Esophagus squamous epithelium (tissue), 5 donors: ENCODE measurements around the gene PTBP3. TPM values are rescaled to one million over a fixed set of nuclear protein-coding genes. Genes with fewer than 3 reads are reported as not detected.
A peak's percentile ranks its signal among the peaks of the same experiment; 100 is the strongest.
"Not testable (repeated sequence)": the region's sequence is repeated elsewhere in the genome, so short reads cannot be mapped to it uniquely, and the experiment has no call there.

Experiments used
- DNase-seq: peaks from one replicate; lab custom pipeline; 2025; lab: John Stamatoyannopoulos, UW
- H3K27ac ChIP-seq, 4 donors: fragments of 200-600 bp; sonication (generic); one replicate each; pipeline ENCODE4 v1.5.1; 2016 to 2019; ENCODE audit warnings: mild to moderate bottlenecking in 1 of 4
- H3K27me3 ChIP-seq, 4 donors: fragments of 200-600 bp; sonication (generic); 1 replicate in 3 of 4; 2 replicates in 1 of 4; pipeline versions ENCODE4 v1.5.1 to v1.6.0; 2017 to 2021; ENCODE audit warnings: antibody characterized with exemption in 1 of 4
- H3K36me3 ChIP-seq, 3 donors: fragments of 200-600 bp; sonication (generic); one replicate each; pipeline ENCODE4 v1.5.1; 2016 to 2019
- H3K4me1 ChIP-seq, 3 donors: fragments of 200-600 bp; sonication (generic); one replicate each; pipeline ENCODE4 v1.5.1; 2017 to 2019
- H3K4me3 ChIP-seq, 4 donors: fragments of 200-600 bp; sonication (generic); 1 replicate in 3 of 4; 2 replicates in 1 of 4; pipeline ENCODE4 v1.5.1; 2016 to 2019; ENCODE audit warnings: mild to moderate bottlenecking in 2 of 4, moderate library complexity in 1 of 4
- H3K9me3 ChIP-seq, 3 donors: fragments of 200-600 bp; sonication (generic); one replicate each; pipeline ENCODE4 v1.5.1; 2016 to 2019
- CTCF ChIP-seq, 6 experiments: fragments of 450-650 bp in 4 of 6; fragments of 200-600 bp in 2 of 6; sonication (generic) in 2 of 6; IDR thresholded peaks; one replicate each; pipeline ENCODE4 v1.5.1; 2016 to 2019; ENCODE audit warnings: antibody characterized with exemption in 6 of 6, mild to moderate bottlenecking in 4 of 6, moderate library complexity in 4 of 6
- POLR2A ChIP-seq, 4 donors: fragments of 450-650 bp; IDR thresholded peaks; one replicate each; pipeline ENCODE4 v1.6.1; 2017; ENCODE audit warnings: antibody characterized with exemption in 4 of 4, mild to moderate bottlenecking in 4 of 4, moderate library complexity in 3 of 4
- WGBS, 2 donors: methylation state at CpG; one replicate each; pipeline ENCODE4 v1.1.5; 2018; 5-methylcytosine and 5-hydroxymethylcytosine counted together
- intact Hi-C: fragments of 100-400 bp; cut with DNase I; formaldehyde crosslinking; loops from one replicate; pipeline ENCODE4 v1.15.0; 2022
- total RNA-seq, 4 donors: library from RNA; depleted of rRNA; stranded (reverse); fragments of >200 nt; gene quantifications; one replicate each; pipeline ENCODE4 v1.1.0, GENCODE V29; 2016
- donor health status: DM: yes; HTN: yes; CAD: no.

Gene PTBP3
- total RNA-seq, 4 donors from 2014 or later, result 71.9 to 113 (median 88.8) TPM

DNA sequence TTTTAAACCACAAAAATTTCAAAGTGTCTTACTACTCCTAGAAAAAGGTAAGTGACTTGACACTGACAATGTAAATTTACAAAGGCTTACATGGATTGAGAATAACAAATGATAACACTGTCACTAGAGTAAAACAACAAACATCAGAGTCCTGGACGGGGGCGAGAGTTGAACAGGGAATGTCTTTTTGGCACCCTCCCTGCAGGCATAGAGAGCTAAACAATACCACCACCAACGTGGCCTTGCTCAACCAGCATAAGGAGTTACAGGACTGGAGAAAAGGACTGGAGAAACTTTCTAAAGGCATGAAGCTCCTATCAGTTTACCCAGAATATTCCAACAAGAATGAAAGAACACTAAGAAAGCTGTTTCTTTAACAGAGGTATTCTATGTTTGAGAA lies 55.3 kb downstream of the PTBP3 start:
- intact Hi-C loops, result no loop called here
- WGBS, 2 donors, result 35 to 38% methylated on average over 3 of the region's 3 CpGs
- DNase-seq, result no peak

DNA sequence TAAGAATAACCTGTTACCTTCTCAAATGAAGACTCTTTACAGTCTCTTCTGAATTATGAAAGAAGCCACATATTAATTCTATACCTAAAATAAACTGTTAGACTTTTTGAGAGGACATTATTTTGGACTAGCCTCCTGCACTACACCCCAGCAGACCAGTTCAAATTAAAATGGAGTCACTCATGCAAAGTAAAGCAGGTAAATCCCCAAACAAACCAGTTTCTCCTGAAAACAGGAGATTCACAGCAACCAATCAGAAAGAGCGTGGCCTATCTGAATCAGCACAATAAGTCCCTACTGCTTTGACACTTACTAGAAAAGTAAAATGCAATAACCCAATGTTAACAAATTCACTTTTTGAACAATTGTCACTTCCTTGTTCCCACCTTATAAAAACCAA lies 58.8 kb downstream of the PTBP3 start:
- intact Hi-C loops, result no loop called here
- Histone ChIP-seq H3K27ac (peak overlapping the region in 3 of 4 donors; percentile 4 to 55 (median 55)), H3K4me3 (no peak overlapping the region), H3K27me3 (no peaks in the 10 kb centered on the region), H3K4me1 (peaks cover 0 to 67% (median 13%) of the 10 kb centered on the region in 3 donors), H3K36me3 (peaks cover 0 to 18% (median 0%) of the 10 kb centered on the region in 3 donors), H3K9me3 (no peaks in the 10 kb centered on the region)
- DNase-seq, result no peak
- WGBS, 2 donors, result 77 to 89% methylated on average over 1 of the region's 1 CpG
- TF ChIP-seq CTCF (IDR thresholded peaks at IDR 0.05) (no peak), POLR2A (IDR thresholded peaks at IDR 0.05) (no peak)

More for the DNA sequence above, 55.3 kb downstream of the PTBP3 start:
- TF ChIP-seq CTCF (IDR thresholded peaks at IDR 0.05) (no peak), POLR2A (IDR thresholded peaks at IDR 0.05) (no peak)
- Histone ChIP-seq H3K9me3 (no peaks in the 10 kb centered on the region), H3K4me1 (peaks cover 0 to 55% (median 13%) of the 10 kb centered on the region in 3 donors), H3K27me3 (no peaks in the 10 kb centered on the region), H3K27ac (no peak overlapping the region), H3K36me3 (peaks cover 0 to 9% (median 0%) of the 10 kb centered on the region in 3 donors), H3K4me3 (no peak overlapping the region)

DNA sequence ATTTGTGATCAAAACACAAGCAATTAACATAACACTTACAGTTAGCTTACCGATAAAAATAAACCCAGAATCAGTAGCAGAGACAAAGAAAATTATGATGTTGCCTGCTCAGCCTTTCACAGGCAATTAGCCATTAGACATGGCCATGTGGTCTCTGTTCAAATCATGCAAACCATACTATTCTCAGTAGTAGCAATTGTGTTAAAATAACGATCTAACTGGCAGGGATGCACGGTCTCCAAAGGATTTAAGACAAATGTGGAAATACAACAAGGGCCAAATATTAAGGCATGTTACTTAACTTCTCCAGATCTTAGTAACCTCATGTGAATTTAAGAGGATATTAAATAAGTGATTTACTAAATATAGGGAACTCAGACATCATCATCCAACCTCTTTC lies 59.5 kb downstream of the PTBP3 start:
- intact Hi-C loops, result no loop called here

GRCh38 chr9:112271466-112272098 lies 61.8 kb downstream of the PTBP3 start:
- DNase-seq, result no peak
- WGBS, 2 donors, result 100% methylated on average over 2 of the region's 2 CpGs
- intact Hi-C loops, result no loop called here
- no peaks in the 10 kb centered on the region for H3K27me3 ChIP-seq
- peaks cover 0 to 46% (median 13%) of the 10 kb centered on the region in 3 donors for H3K4me1 ChIP-seq
- TF ChIP-seq POLR2A (IDR thresholded peaks at IDR 0.05) (no peak), CTCF (IDR thresholded peaks at IDR 0.05) (no peak)
- no peak overlapping the region for H3K27ac ChIP-seq
- no peaks in the 10 kb centered on the region for H3K9me3 ChIP-seq
- H3K4me3 ChIP-seq, result no peak overlapping the region
- H3K36me3 ChIP-seq, result peaks cover 0 to 39% (median 0%) of the 10 kb centered on the region in 3 donors

More for the DNA sequence above, 59.5 kb downstream of the PTBP3 start:
- Histone ChIP-seq H3K36me3 (peaks cover 0 to 18% (median 0%) of the 10 kb centered on the region in 3 donors), H3K27me3 (no peaks in the 10 kb centered on the region), H3K9me3 (no peaks in the 10 kb centered on the region), H3K27ac (peak overlapping the region in 2 of 4 donors; percentile 55), H3K4me1 (peaks cover 0 to 66% (median 13%) of the 10 kb centered on the region in 3 donors), H3K4me3 (no peak overlapping the region)
- 52 to 57% methylated on average over 3 of the region's 3 CpGs for WGBS, 2 donors
- no peak for DNase-seq
- TF ChIP-seq CTCF (IDR thresholded peaks at IDR 0.05) (no peak), POLR2A (IDR thresholded peaks at IDR 0.05) (no peak)

DNA sequence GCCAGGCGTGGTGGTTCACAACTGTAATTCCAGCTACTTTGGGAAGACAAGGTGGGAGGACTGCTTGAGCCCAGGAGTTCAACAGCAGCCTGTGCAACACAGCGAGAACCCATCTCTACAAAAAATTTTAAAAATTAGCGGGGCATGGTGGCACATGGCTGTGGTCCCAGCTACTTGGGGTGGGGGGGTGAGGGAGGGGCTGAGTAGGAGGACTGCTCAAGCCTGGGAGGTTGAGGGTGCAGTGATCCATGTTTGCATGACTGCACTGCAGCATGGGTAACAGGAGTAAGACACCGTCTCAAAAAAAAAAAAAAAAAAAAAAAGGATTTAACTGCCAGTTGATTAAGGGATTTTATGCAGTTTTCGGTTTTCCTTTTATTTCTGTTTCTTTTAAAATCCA lies 65.0 kb downstream of the PTBP3 start:
- H3K4me1 ChIP-seq, result peaks cover 0 to 15% (median 0%) of the 10 kb centered on the region in 3 donors
- no peak overlapping the region for H3K27ac ChIP-seq
- no peaks in the 10 kb centered on the region for H3K27me3 ChIP-seq
- H3K4me3 ChIP-seq, result no peak overlapping the region
- H3K9me3 ChIP-seq, result no peaks in the 10 kb centered on the region
- intact Hi-C loops, result no loop called here
- DNase-seq, result no peak
- peaks cover 0 to 54% (median 0%) of the 10 kb centered on the region in 3 donors for H3K36me3 ChIP-seq
- no peak for TF ChIP-seq CTCF (IDR thresholded peaks at IDR 0.05)
- 92 to 95% methylated on average over 5 of the region's 5 CpGs for WGBS, 2 donors

GRCh38 chr9:112267086-112267485 lies 66.3 kb downstream of the PTBP3 start:
- DNase-seq, H3K4me1 ChIP-seq, H3K4me3 ChIP-seq, H3K9me3 ChIP-seq, intact Hi-C loops, H3K27ac ChIP-seq, H3K27me3 ChIP-seq: not testable (repeated sequence)
- H3K36me3 ChIP-seq, result peaks cover 0 to 58% (median 0%) of the 10 kb centered on the region in 3 donors
- 95 to 96% methylated on average over 16 of the region's 16 CpGs for WGBS, 2 donors
